Middle frontal gyrus (tissue), 1 donor: ENCODE data around the gene FAM171A1.

ENCODE experiments used
- DNase-seq: peaks from one replicate; pipeline ENCODE4 v3.0.0-alpha.2; 2015; ENCODE audit warnings: low spot score; ENCODE audit errors: extremely low spot score

FAM171A1 gene

GRCh38 chr10:15245530-15245929, 125.6 kb downstream of the FAM171A1 start:
- DNase-seq, result no peak

GRCh38 chr10:15244635-15245197, 126.4 kb downstream of the FAM171A1 start:
- DNase-seq, result no peak

GRCh38 chr10:15242261-15242840, 128.7 kb downstream of the FAM171A1 start:
- no peak for DNase-seq

- no peak for DNase-seq
These were observed 129.8 kb downstream of the FAM171A1 start for GRCh38 chr10:15241306-15241705.

GRCh38 chr10:15238555-15239335, 132.3 kb downstream of the FAM171A1 start:
- DNase-seq, result no peak

GRCh38 chr10:15237351-15237750, 133.7 kb downstream of the FAM171A1 start:
- no peak for DNase-seq

- no peak for DNase-seq
These were observed 134.7 kb downstream of the FAM171A1 start for GRCh38 chr10:15236340-15236739.

GRCh38 chr10:15232279-15232678, 138.8 kb downstream of the FAM171A1 start:
- no peak for DNase-seq

- no peak for DNase-seq
These were observed 139.7 kb downstream of the FAM171A1 start for GRCh38 chr10:15231426-15231825.

- DNase-seq, result no peak
These were observed 140.8 kb downstream of the FAM171A1 start for GRCh38 chr10:15230257-15230656.

- no peak for DNase-seq
These were observed 141.8 kb downstream of the FAM171A1 start for GRCh38 chr10:15229268-15229667.

GRCh38 chr10:15228426-15228825, 142.7 kb downstream of the FAM171A1 start:
- DNase-seq, result no peak

GRCh38 chr10:15227611-15228372, 143.3 kb downstream of the FAM171A1 start:
- no peak for DNase-seq

GRCh38 chr10:15225511-15225910, 145.6 kb downstream of the FAM171A1 start:
- no peak for DNase-seq

- DNase-seq, result no peak
These were observed 146.1 kb downstream of the FAM171A1 start for GRCh38 chr10:15224948-15225347.

GRCh38 chr10:15223174-15223573, 147.9 kb downstream of the FAM171A1 start:
- no peak for DNase-seq

GRCh38 chr10:15222511-15222910, 148.6 kb downstream of the FAM171A1 start:
- DNase-seq, result peak; percentile 31

- DNase-seq, result no peak
These were observed 150.6 kb downstream of the FAM171A1 start for GRCh38 chr10:15220445-15220844.

- no peak for DNase-seq
These were observed 154.4 kb downstream of the FAM171A1 start for GRCh38 chr10:15216700-15217099.

- DNase-seq, result no peak
These were observed 156.9 kb downstream of the FAM171A1 start for GRCh38 chr10:15214237-15214636.

- no peak for DNase-seq
These were observed 157.6 kb downstream of the FAM171A1 start for GRCh38 chr10:15213461-15213861.

GRCh38 chr10:15211464-15211979, 159.6 kb downstream of the FAM171A1 start:
- no peak for DNase-seq
